HepG2 (cell line): ENCODE data around the gene GRAMD1B. TPM values are rescaled to one million over a fixed set of nuclear protein-coding genes. Genes with fewer than 3 reads are reported as not detected.

ENCODE experiments used
- ATAC-seq: fragments of 200-7000 bp; cut with Tn5 transposase; 3 replicates; pipeline ENCODE4 v1.9.1; 2020; ENCODE audit warnings: mild to moderate bottlenecking, moderate library complexity
- BruUV-seq: library from RNA; stranded (reverse); fragments of 400-500 nt; replicated peaks from 2 replicates; lab custom pipeline; 2021; lab: Mats Ljungman, UMichigan
- CTCF ChIA-PET: fragments of 300-600 bp; formaldehyde crosslinking; extraction: SDS; loops from one replicate; lab custom pipeline; 2021; ENCODE audit warnings: low total read pairs, inconsistent platforms, low intra/inter-chr PET ratio; lab: Yijun Ruan, JAX
- POLR2A ChIA-PET: fragments of 350-600 bp; sonication (Branson Sonifier 250); formaldehyde crosslinking; loops from one replicate; lab custom pipeline; 2020; ENCODE audit warnings: antibody characterized with exemption, inconsistent platforms; lab: Yijun Ruan, JAX
- DNase-seq: peaks from one replicate; pipeline ENCODE4 v3.0.0-alpha.2; 2015; ENCODE audit warnings: low spot score
- FAIRE-seq: peaks from 3 replicates; lab custom pipeline; 2011; peaks lifted over from hg19 to GRCh38; lab: Jason Lieb, UNC
- H2AFZ ChIP-seq: one replicate; pipeline ENCODE4 v1.6.1; 2011; ENCODE audit warnings: low read length, inconsistent platforms
- H3K27ac ChIP-seq: fragments of 300-600 bp; 3 replicates; pipeline ENCODE4 v1.8.0; 2011; ENCODE audit warnings: mixed run types, mild to moderate bottlenecking, mixed read lengths, low read length, inconsistent platforms; ENCODE audit not compliant: insufficient read depth; ENCODE audit errors: extremely low read length
- H3K27me3 ChIP-seq, 2 experiments: fragments of 200-600 bp in 1 of 2; 2 replicates in 1 of 2; 3 replicates in 1 of 2; pipeline versions ENCODE4 v1.6.0 to v1.8.0; 2011; ENCODE audit warnings: low read length in 2 of 2, mild to moderate bottlenecking in 2 of 2, moderate library complexity in 2 of 2, inconsistent platforms in 1 of 2; ENCODE audit not compliant: insufficient read depth in 2 of 2, control insufficient read depth in 1 of 2
- H3K36me3 ChIP-seq, 2 experiments: fragments of 200-600 bp in 1 of 2; replicated peaks in 1 of 2; 2 replicates in 1 of 2; 3 replicates in 1 of 2; pipeline versions ENCODE4 v1.5.1 to v1.8.0; 2011; ENCODE audit warnings: low read length in 2 of 2, inconsistent platforms in 1 of 2; ENCODE audit not compliant: insufficient read depth in 2 of 2, control insufficient read depth in 1 of 2
- H3K4me1 ChIP-seq: 2 replicates; pipeline ENCODE4 v1.5.1; 2012; ENCODE audit warnings: low read length, inconsistent platforms; ENCODE audit not compliant: insufficient read depth
- H3K4me2 ChIP-seq: 2 replicates; pipeline ENCODE4 v1.6.0; 2011; ENCODE audit warnings: low read depth, low read length, inconsistent platforms
- H3K4me3 ChIP-seq, 3 experiments: fragments of 200-600 bp in 1 of 3; sonication (generic), shearing (Covaris generic) in 1 of 3; replicated peaks in 1 of 3; 2 replicates each; pipeline ENCODE4 v1.5.1; 2011 to 2016; ENCODE audit warnings: low read length in 3 of 3, inconsistent platforms in 2 of 3, low read depth in 2 of 3, mild to moderate bottlenecking in 2 of 3, control low read depth in 1 of 3, mixed read lengths in 1 of 3; ENCODE audit not compliant: insufficient read depth in 1 of 3
- H3K79me2 ChIP-seq: one replicate; pipeline ENCODE4 v1.6.1; 2011; ENCODE audit warnings: low read length, inconsistent platforms; ENCODE audit not compliant: insufficient read depth
- H3K9ac ChIP-seq: 2 replicates; pipeline ENCODE4 v1.6.0; 2011; ENCODE audit warnings: mild to moderate bottlenecking, low read depth, low read length, inconsistent platforms; ENCODE audit not compliant: insufficient read depth
- H3K9me3 ChIP-seq: 2 replicates; pipeline ENCODE4 v1.5.1; 2012; ENCODE audit warnings: mild to moderate bottlenecking, low read length
- H4K20me1 ChIP-seq: 2 replicates; pipeline ENCODE4 v1.6.0; 2011; ENCODE audit warnings: inconsistent platforms, mild to moderate bottlenecking, low read length, moderate library complexity; ENCODE audit not compliant: insufficient read depth
- AHR ChIP-seq: IDR thresholded peaks from 2 replicates; pipeline ENCODE4 v1.6.1; 2018; ENCODE audit warnings: missing genetic modification reagents, missing compliant biosample characterization
- AKNA ChIP-seq: sonication (generic); formaldehyde crosslinking; IDR thresholded peaks from 2 replicates; pipeline ENCODE4 v1.4.0; 2020; ENCODE audit warnings: missing genetic modification reagents, borderline replicate concordance
- CBFB ChIP-seq: sonication (generic); formaldehyde crosslinking; IDR thresholded peaks from 2 replicates; pipeline ENCODE4 v1.4.0; 2020; ENCODE audit warnings: missing genetic modification reagents
- CBX2 ChIP-seq, 2 experiments: fragments of 200-600 bp in 1 of 2; sonication (generic); formaldehyde crosslinking in 1 of 2; IDR thresholded peaks; 2 replicates each; pipeline versions ENCODE4 v1.7.0 to v1.8.1; 2018 to 2022; ENCODE audit warnings: low read depth in 2 of 2, low read length in 1 of 2, mild to moderate bottlenecking in 1 of 2, missing genetic modification reagents in 1 of 2
- EED ChIP-seq: sonication (generic); formaldehyde crosslinking; IDR thresholded peaks from 2 replicates; pipeline ENCODE4 v1.5.0; 2020; ENCODE audit warnings: mild to moderate bottlenecking, missing genetic modification reagents
- FOXA1 ChIP-seq, 2 experiments: fragments of 450-650 bp in 1 of 2; sonication (generic) in 1 of 2; formaldehyde crosslinking in 1 of 2; IDR thresholded peaks; 2 replicates each; pipeline versions ENCODE4 v1.4.0 to v1.6.1; 2016 to 2020; ENCODE audit warnings: missing genetic modification reagents in 1 of 2
- GATA4 ChIP-seq: sonication (generic); IDR thresholded peaks from 2 replicates; pipeline ENCODE4 v1.6.1; 2016; ENCODE audit warnings: antibody characterized with exemption, low read depth, borderline replicate concordance
- HNRNPL ChIP-seq: fragments of 200-400 bp; formaldehyde crosslinking; IDR thresholded peaks from 2 replicates; pipeline ENCODE4 v1.6.1; 2017; ENCODE audit warnings: mild to moderate bottlenecking, low read depth, low read length
- NR2C2 ChIP-seq: sonication (generic); formaldehyde crosslinking; IDR thresholded peaks from 2 replicates; pipeline ENCODE4 v1.4.0; 2020; ENCODE audit warnings: missing genetic modification reagents, mild to moderate bottlenecking, moderate library complexity, borderline replicate concordance
- SATB2 ChIP-seq: sonication (generic); formaldehyde crosslinking; IDR thresholded peaks from 2 replicates; pipeline ENCODE4 v1.5.0; 2020; ENCODE audit warnings: missing genetic modification reagents
- ZBTB38 ChIP-seq: sonication (generic); formaldehyde crosslinking; IDR thresholded peaks from 2 replicates; pipeline ENCODE4 v1.5.1; 2020; ENCODE audit warnings: mild to moderate bottlenecking, missing genetic modification reagents
- ZNF777 ChIP-seq: sonication (generic); formaldehyde crosslinking; IDR thresholded peaks from 2 replicates; pipeline ENCODE4 v1.4.0; 2020; ENCODE audit warnings: missing genetic modification reagents
- WGBS: methylation state at CpG from one replicate; pipeline ENCODE4 v1.1.6; 2017; ENCODE audit warnings: low lambda C conversion rate; 5-methylcytosine and 5-hydroxymethylcytosine counted together
- in situ Hi-C: cut with HindIII; loops from 2 replicates; pipeline ENCODE4 v1.10.0; 2017; ENCODE audit warnings: low pct_unique_long_range_greater_than_20kb; ENCODE audit not compliant: extremely low pct_ligation_motif_present
- intact Hi-C: fragments of 100-400 bp; cut with micrococcal nuclease; formaldehyde crosslinking; loops from one replicate; pipeline ENCODE4 v1.10.0; 2022; ENCODE audit not compliant: unreplicated experiment
- polyA plus RNA-seq, 8 experiments: library from polyadenylated mRNA; depleted of rRNA in 3 of 8; stranded (reverse) in 7 of 8; unstranded in 1 of 8; fragments of >200 nt; fragmentation: Illumina TruSeq in 4 of 8; extraction: Trizol in 4 of 8; gene quantifications; 2 replicates each; pipeline versions ENCODE4 v1.2.1 to v1.2.3, GENCODE V29; 2011 to 2016; ENCODE audit warnings: low read depth in 4 of 8, missing spikeins in 1 of 8, mixed read lengths in 1 of 8; ENCODE audit not compliant: insufficient read depth in 1 of 8
- total RNA-seq, 5 experiments: library from RNA; depleted of rRNA; stranded (reverse); fragments of >200 nt; fragmentation: Illumina TruSeq; extraction: Trizol; gene quantifications; 2 replicates each; pipeline ENCODE4 v1.2.3, GENCODE V29; 2016; ENCODE audit warnings: low read depth in 1 of 5

The GRAMD1B gene
- total and polyA plus RNA-seq, 2 of the 13 experiments (the other 11 are each of a cell fraction or from before 2014, with no cell fraction given) = 0.12 TPM; not detected in 1

GRCh38 chr11:123642435-123642834 is 212.4 kb downstream of the GRAMD1B start:
- CTCF ChIA-PET = interaction anchor here (2.8 kb wide), 1 partner anchor 65 kb away, joined by 35 read pairs; no protein-coding TSS in a partner anchor
- FAIRE-seq (no peak), ATAC-seq (peak; percentile 48; the same call in 2 of the 3 replicates), DNase-seq (no peak)
- H3K27ac ChIP-seq = no peak overlapping the region
- H3K4me3 ChIP-seq = no peak overlapping the region
- intact Hi-C loops (loop anchor here (10.0 kb wide), 1 partner anchor 58 kb away; no protein-coding TSS in a partner anchor), in situ Hi-C loops (loop anchor here (5.0 kb wide), 1 partner anchor 65 kb away; no protein-coding TSS in a partner anchor)
- H3K36me3 ChIP-seq = no peaks in the 10 kb centered on the region
- H3K4me1 ChIP-seq = no peaks in the 10 kb centered on the region
- H3K9me3 ChIP-seq = no peaks in the 10 kb centered on the region
- no TSS peak for BruUV-seq
- no peak overlapping the region for H3K4me2 ChIP-seq
- POLR2A ChIA-PET = no interaction called here
- H3K27me3 ChIP-seq = peaks cover 0 to 21% of the 10 kb centered on the region in 2 experiments; a peak in 2 of 5 replicates
- H3K79me2 ChIP-seq = no peaks in the 10 kb centered on the region
- whole genome bisulfite sequencing = 37% methylated on average over 15 of the region's 15 CpGs
- H2AFZ ChIP-seq = no peak overlapping the region
- TF ChIP-seq ZBTB38 (CRISPR knock-in tag) (no peak), HNRNPL (no peak), GATA4 (no peak), NR2C2 (CRISPR knock-in tag) (no peak), EED (CRISPR knock-in tag) (no peak), CBFB (CRISPR knock-in tag) (no peak), AHR (CRISPR knock-in tag) (no peak), ZNF777 (CRISPR knock-in tag) (no peak), AKNA (CRISPR knock-in tag) (no peak), CBX2 (IDR thresholded peaks at IDR 0.05; ENCODE audit: low read depth, low read length) (no peak), CBX2 (CRISPR knock-in tag; IDR thresholded peaks at IDR 0.05; ENCODE audit: low read depth) (no peak), SATB2 (no peak), FOXA1 (IDR thresholded peaks at IDR 0.05) (no peak), FOXA1 (CRISPR knock-in tag; IDR thresholded peaks at IDR 0.05) (no peak)
- no peaks in the 10 kb centered on the region for H4K20me1 ChIP-seq
- no peak overlapping the region for H3K9ac ChIP-seq
